ENCODE results near the gene ERMAP.

ERMAP gene

DNA sequence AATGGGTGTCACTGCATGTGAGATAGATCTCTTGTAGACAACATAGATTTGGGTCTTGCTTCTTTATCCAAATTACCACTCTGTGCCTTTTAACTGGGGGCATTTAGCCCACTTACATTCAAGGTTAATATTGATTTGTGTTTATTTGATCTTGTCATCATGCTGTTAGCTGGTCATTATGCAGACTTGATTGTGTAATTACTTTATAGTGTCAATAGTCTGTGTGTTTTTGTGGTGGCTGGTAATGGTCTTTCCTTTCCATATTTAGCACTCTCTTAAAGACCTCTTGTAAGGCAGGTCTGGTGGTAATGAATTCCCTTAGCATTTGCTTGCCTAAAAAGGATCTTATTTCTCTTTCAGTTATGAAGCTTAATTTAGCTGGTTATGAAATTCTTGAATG, 59.1 kb downstream of the ERMAP start:
- no peak for DNase-seq (ENCODE audit: low spot score)

DNA sequence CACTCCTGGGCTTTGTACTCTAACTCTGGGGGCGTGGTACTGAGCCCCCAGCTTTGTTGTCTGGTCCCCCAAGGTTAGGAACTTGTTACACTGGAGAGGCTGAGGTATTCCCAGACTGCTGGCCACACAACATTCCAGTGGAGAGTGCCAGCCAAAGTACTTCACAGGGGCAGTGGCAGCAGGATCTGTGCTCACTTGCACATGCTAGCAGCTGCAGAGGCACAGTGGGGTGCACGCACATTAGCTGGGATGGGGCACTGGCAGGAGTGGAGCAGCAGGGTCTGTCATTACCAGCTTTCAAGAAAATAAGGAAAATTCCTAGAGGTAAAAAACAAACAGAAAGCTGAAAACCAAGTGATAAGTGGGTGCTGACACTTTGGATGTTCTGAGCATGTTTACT, 60.5 kb downstream of the ERMAP start:
- DNase-seq (ENCODE audit: low spot score), result no peak

GRCh38 chr1:42880384-42880783, 63.5 kb downstream of the ERMAP start:
- no peak for DNase-seq (ENCODE audit: low spot score)

- DNase-seq (ENCODE audit: low spot score), result no peak
Measured at GRCh38 chr1:42886046-42886739, 69.3 kb downstream of the ERMAP start.

DNA sequence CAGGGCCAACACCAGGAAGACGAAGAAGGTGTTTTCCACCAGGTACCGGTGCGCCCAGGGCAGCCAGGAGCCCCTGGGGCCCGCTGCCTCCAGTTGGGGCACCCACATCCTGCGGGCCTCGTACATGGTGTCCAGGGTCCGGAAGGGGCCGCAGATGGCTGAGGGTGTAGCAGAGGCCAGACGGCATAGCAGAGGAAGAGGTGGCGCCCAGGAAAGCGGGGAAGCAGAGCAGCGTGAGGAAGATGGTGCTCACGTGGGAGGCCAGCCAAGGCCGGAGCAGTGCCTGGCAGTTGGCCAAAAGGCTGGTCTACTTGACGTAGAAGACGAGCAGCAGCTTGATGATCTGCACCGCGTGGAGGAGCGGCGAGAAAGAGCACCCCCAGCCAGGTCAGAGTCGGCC, 69.9 kb downstream of the ERMAP start:
- DNase-seq (ENCODE audit: low spot score), result no peak

DNA sequence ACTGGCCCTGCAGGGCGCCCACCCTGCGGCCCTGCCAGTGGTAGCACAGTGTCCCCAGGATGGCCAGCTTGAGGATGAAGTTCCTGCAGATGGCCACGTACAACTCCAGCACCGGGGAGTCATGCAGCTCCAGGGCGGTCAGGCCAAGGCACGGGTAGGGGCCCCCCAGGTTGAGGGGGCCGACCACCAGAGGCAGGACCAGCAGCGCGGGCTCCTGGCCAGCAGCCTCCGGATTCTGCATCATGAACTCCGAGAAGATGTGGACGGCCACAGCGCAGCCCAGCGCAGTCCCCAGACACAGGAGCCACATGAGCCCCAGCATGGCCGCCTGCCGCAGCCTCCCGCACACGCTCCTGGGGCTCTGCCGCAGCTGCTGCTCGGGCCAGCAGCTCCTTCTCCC, 70.4 kb downstream of the ERMAP start:
- DNase-seq (ENCODE audit: low spot score), result no peak

GRCh38 chr1:42888013-42888633, 71.2 kb downstream of the ERMAP start:
- no peak for DNase-seq (ENCODE audit: low spot score)

- no peak for DNase-seq (ENCODE audit: low spot score)
Measured at GRCh38 chr1:42889264-42889663, 72.3 kb downstream of the ERMAP start.

GRCh38 chr1:42891465-42892138, 74.7 kb downstream of the ERMAP start:
- DNase-seq (ENCODE audit: low spot score), result no peak
